Rectal smooth muscle tissue (tissue), 1 donor: Measurements from ENCODE around the gene KLF7.

Experiments used
- H3K27ac ChIP-seq: one replicate; pipeline ENCODE4 v1.7.0; 2013; ENCODE audit warnings: low read depth, low read length, inconsistent platforms
- H3K27me3 ChIP-seq: one replicate; pipeline ENCODE4 v1.7.0; 2013; ENCODE audit warnings: low read length; ENCODE audit not compliant: control insufficient read depth, insufficient read depth
- H3K36me3 ChIP-seq: one replicate; pipeline ENCODE4 v1.7.0; 2013; ENCODE audit warnings: low read length; ENCODE audit not compliant: control insufficient read depth, insufficient read depth
- H3K4me1 ChIP-seq: one replicate; pipeline ENCODE4 v1.7.0; 2013; ENCODE audit warnings: low read length; ENCODE audit not compliant: control insufficient read depth, insufficient read depth
- H3K4me3 ChIP-seq: one replicate; pipeline ENCODE4 v1.7.0; 2013; ENCODE audit warnings: low read length
- H3K9ac ChIP-seq: one replicate; pipeline ENCODE4 v1.7.0; 2013; ENCODE audit warnings: low read length

The KLF7 gene

GRCh38 chr2:207153266-207153975 is 12.3 kb downstream of the KLF7 start:
- Histone ChIP-seq H3K9ac (no peak overlapping the region), H3K4me1 (peaks cover 59% of the 10 kb centered on the region), H3K36me3 (no peaks in the 10 kb centered on the region), H3K4me3 (no peak overlapping the region), H3K27ac (no peak overlapping the region), H3K27me3 (no peaks in the 10 kb centered on the region)

- H3K27ac ChIP-seq: peak overlapping the region; percentile 30
- no peak overlapping the region for H3K4me3 ChIP-seq
- no peaks in the 10 kb centered on the region for H3K36me3 ChIP-seq
- peaks cover 48% of the 10 kb centered on the region for H3K4me1 ChIP-seq
- H3K27me3 ChIP-seq: no peaks in the 10 kb centered on the region
- no peak overlapping the region for H3K9ac ChIP-seq
Observed at GRCh38 chr2:207151048-207151447, 14.7 kb downstream of the KLF7 start.

- peaks cover 49% of the 10 kb centered on the region for H3K4me1 ChIP-seq
- no peaks in the 10 kb centered on the region for H3K36me3 ChIP-seq
- H3K27me3 ChIP-seq: no peaks in the 10 kb centered on the region
- H3K27ac ChIP-seq: no peak overlapping the region
- H3K4me3 ChIP-seq: no peak overlapping the region
- no peak overlapping the region for H3K9ac ChIP-seq
Observed at GRCh38 chr2:207150284-207150683, 15.5 kb downstream of the KLF7 start.

- no peak overlapping the region for H3K9ac ChIP-seq
- H3K27me3 ChIP-seq: no peaks in the 10 kb centered on the region
- H3K4me1 ChIP-seq: peaks cover 53% of the 10 kb centered on the region
- H3K36me3 ChIP-seq: no peaks in the 10 kb centered on the region
- no peak overlapping the region for H3K27ac ChIP-seq
- peak overlapping the region; percentile 3 for H3K4me3 ChIP-seq
Observed at GRCh38 chr2:207149249-207150213, 16.2 kb downstream of the KLF7 start.

- Histone ChIP-seq H3K27me3 (no peaks in the 10 kb centered on the region), H3K4me1 (peaks cover 63% of the 10 kb centered on the region), H3K27ac (no peak overlapping the region), H3K9ac (no peak overlapping the region), H3K4me3 (no peak overlapping the region), H3K36me3 (no peaks in the 10 kb centered on the region)
Observed at GRCh38 chr2:207148020-207148419, 17.7 kb downstream of the KLF7 start.

GRCh38 chr2:207144173-207144785 is 21.5 kb downstream of the KLF7 start:
- H3K9ac ChIP-seq: no peak overlapping the region
- peak overlapping the region; percentile 16 for H3K4me3 ChIP-seq

GRCh38 chr2:207143215-207144172 is 22.3 kb downstream of the KLF7 start:
- peak overlapping the region; percentile 16 for H3K4me3 ChIP-seq
- no peaks in the 10 kb centered on the region for H3K27me3 ChIP-seq
- H3K4me1 ChIP-seq: peaks cover 42% of the 10 kb centered on the region
- no peak overlapping the region for H3K9ac ChIP-seq
- H3K36me3 ChIP-seq: no peaks in the 10 kb centered on the region
- H3K27ac ChIP-seq: peak overlapping the region; percentile 28

More at GRCh38 chr2:207144173-207144785, 21.5 kb downstream of the KLF7 start:
- Histone ChIP-seq H3K4me1 (peaks cover 50% of the 10 kb centered on the region), H3K36me3 (no peaks in the 10 kb centered on the region), H3K27ac (peak overlapping the region; percentile 28), H3K27me3 (no peaks in the 10 kb centered on the region)

GRCh38 chr2:207142461-207142860 is 23.3 kb downstream of the KLF7 start:
- Histone ChIP-seq H3K4me3 (no peak overlapping the region), H3K27ac (peak overlapping the region; percentile 28), H3K9ac (no peak overlapping the region), H3K27me3 (no peaks in the 10 kb centered on the region), H3K36me3 (no peaks in the 10 kb centered on the region), H3K4me1 (peaks cover 46% of the 10 kb centered on the region)

GRCh38 chr2:207141386-207141785 is 24.4 kb downstream of the KLF7 start:
- H3K4me1 ChIP-seq: peaks cover 48% of the 10 kb centered on the region
- H3K36me3 ChIP-seq: no peaks in the 10 kb centered on the region
- no peak overlapping the region for H3K9ac ChIP-seq
- no peak overlapping the region for H3K4me3 ChIP-seq
- no peaks in the 10 kb centered on the region for H3K27me3 ChIP-seq
- H3K27ac ChIP-seq: no peak overlapping the region

- H3K4me1 ChIP-seq: peaks cover 55% of the 10 kb centered on the region
- H3K4me3 ChIP-seq: no peak overlapping the region
- no peak overlapping the region for H3K27ac ChIP-seq
Observed at GRCh38 chr2:207140265-207140664, 25.5 kb downstream of the KLF7 start.

GRCh38 chr2:207139552-207139951 is 26.2 kb downstream of the KLF7 start:
- H3K27me3 ChIP-seq: no peaks in the 10 kb centered on the region
- H3K4me3 ChIP-seq: no peak overlapping the region
- H3K4me1 ChIP-seq: peaks cover 55% of the 10 kb centered on the region
- no peak overlapping the region for H3K9ac ChIP-seq
- H3K27ac ChIP-seq: no peak overlapping the region
- no peaks in the 10 kb centered on the region for H3K36me3 ChIP-seq

More at GRCh38 chr2:207140265-207140664, 25.5 kb downstream of the KLF7 start:
- no peak overlapping the region for H3K9ac ChIP-seq
- H3K36me3 ChIP-seq: no peaks in the 10 kb centered on the region
- no peaks in the 10 kb centered on the region for H3K27me3 ChIP-seq
